HG03432 (cell line): Measurements from ENCODE around the gene TMEM244.
"Not testable (repeated sequence)": the region's sequence is repeated elsewhere in the genome, so short reads cannot be mapped to it uniquely, and the experiment has no call there.

Experiments
- ATAC-seq: cut with Tn5 transposase; IDR thresholded peaks from one replicate; pipeline ENCODE4 v1.9.1; 2021; ENCODE audit warnings: mild to moderate bottlenecking, moderate library complexity; ENCODE audit not compliant: unreplicated experiment

The TMEM244 gene

DNA sequence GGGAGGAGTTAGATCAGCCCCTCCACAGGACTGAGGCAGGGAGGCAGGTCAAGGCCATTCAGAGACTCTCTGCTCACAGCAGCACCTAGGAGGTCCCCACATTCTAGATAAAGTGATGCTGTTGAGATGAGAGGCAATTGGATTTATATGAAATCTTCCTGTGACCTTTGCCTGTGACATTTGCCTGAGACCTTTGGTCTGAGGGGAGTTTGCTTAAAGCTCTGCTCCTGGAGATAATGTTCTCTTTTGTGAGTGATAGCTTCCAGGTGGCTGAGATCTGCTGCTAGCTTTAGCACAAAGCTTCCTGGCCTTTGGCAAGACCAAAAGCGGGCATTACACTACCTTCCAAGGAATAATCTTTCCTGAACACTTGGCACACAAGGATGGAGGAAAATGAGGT is 43.3 kb downstream of the TMEM244 start:
- no peak for ATAC-seq

DNA sequence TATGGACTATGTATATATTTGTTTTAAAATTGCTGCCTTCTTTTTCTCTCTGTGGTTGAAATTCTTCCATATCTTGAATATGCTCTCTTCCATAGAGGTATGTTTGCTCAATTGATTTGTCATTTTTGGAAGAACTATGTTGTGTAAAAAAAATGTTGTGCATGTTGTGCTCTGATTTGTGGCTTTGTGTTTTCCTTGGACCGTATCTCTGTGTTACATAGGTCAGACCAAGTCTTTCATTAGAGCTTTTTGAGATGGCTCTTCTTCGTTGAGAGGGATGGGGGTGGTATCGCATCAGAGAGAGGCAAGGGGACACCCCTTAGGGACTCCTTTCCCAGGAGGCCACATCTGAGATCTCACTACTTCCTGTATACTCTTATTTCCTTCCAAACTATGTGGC is 43.8 kb downstream of the TMEM244 start:
- ATAC-seq: no peak

DNA sequence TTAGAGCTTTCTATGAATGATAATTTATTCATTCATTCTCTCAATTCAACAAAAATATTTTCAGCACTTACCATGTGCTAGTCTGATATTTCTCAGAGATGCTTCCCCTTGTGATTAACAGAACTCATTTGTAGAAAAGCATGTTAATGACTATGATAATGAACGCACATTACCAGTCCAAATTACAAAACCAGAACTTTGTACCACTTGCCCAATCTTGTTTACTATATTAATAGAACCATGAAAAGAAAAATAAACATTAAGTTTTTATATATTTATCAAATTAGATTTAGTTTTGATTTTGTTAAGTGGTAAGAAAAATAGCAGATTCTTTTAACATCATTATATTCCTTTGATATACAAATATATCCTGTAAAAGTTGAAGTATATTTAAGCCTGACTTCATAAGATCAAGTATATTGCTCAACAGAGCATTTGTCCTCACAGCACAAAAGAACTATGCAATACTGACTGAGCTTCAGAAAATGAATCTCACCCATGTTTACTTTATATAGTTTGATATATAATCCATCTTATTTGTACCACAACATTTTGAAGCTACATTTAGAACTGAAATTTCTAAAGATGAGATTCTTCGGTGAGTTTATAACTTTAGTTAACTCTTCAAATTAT is 48.9 kb downstream of the TMEM244 start:
- ATAC-seq: no peak

DNA sequence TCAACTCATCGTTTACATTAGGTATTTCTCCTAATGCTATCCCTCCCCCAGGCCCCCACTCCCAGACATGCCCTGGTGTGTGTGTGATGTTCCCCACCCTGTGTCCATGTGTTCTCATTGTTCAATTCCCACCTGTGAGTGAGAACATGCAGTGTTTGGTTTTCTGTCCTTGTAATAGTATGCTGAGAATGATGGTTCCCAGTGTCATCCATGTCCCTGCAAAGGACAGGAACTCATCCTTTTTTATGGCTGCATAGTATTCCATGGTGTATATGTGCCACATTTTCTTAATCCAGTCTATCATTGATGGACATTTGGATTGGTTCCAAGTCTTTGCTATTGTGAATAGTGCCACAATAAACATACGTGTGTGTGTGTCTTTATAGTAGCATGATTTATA is 54.0 kb downstream of the TMEM244 start:
- ATAC-seq: not testable (repeated sequence)

DNA sequence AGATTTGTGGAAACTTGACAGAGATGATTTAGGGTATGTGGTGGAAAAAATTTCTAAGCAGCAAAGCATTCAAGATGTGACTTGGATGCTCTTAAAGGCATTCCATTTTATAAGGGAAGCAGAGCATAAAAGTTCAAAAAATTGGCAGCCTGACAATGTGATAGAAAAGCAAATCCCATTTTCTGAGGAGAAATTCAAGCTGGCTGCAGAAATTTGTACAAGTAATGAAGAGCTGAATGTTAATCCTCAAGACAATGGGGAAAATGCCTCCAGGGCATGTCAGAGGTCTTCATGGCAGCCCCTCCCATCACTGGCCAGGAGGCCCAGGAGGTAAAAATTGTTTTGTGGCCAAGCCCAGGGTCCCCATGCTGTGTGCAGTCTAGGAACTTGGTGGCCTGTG is 58.2 kb downstream of the TMEM244 start:
- ATAC-seq: not testable (repeated sequence)

DNA sequence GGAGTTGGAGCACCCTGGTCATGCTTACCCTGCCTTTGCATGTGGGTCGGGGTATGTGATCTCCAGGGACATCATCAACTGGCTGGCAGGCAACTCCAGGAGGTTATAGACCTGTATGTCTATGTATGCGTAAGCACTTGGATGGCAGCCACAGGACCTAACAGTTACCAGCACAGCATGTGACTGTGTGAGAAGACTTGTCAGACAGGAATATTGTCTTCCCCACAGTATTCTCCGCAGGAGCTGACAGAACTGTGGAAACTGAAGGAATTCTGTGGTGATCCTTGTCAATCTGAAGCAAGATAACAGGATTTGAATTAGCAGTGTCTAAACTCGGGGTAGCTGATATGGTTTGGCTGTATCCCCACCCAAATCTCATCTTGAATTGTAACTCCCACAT is 59.2 kb downstream of the TMEM244 start:
- ATAC-seq: no peak

DNA sequence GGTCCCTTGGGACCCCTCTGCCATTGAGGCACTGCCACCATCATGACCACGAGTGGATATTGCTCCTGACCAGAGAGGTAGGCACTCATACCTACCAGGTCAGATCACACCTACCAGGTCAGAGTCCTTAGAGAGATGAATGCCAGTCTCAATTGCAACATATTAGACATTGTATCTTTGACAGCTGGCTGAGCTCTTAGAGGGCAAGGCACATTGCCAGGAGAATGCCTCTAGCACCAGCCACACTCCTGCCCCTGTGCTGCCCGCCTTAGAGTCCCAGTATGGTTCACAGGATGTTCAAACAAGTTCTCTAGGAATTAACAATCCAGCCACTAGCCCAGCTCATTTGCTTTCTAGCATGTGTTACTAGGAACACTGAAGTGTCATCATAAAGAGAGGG is 65.9 kb downstream of the TMEM244 start:
- ATAC-seq: no peak

DNA sequence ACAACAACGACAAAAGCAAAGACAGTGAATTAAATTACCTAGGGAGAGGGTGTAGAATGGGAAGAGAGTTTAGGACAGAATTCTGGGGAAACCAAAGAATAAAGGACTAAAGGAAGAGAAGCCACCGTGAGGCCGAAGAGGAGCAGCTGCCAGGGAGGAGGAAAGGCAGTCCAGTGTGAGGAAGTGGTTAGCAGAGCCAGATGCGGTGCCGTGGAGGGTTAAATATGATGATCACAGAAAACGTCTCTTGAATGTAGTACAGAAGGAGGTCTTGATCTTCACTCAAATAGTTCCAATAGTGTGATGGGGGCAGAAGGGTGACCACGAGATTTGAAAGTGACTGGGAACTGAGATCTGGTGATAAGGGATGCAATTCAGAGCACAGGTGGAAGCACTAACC is 67.7 kb downstream of the TMEM244 start:
- ATAC-seq: no peak

DNA sequence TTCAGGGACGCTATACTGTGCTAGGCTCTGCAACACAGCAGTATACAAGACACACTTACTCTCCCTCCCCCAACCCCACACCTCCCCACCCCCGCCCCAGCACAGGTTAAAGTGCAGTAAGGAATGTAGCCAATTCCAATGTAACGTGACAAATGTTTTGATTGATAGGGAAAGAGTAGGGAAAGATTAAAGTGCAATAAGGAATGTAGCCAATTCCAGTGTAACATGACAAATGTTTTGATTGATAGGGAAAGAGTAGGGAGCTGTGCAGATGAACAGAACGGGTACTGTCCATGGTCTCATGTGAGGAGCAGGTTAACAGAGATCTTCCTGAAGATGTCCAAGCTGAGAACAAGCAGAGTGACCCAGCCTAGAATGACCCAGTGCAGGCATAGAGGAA is 69.1 kb downstream of the TMEM244 start:
- ATAC-seq: no peak

DNA sequence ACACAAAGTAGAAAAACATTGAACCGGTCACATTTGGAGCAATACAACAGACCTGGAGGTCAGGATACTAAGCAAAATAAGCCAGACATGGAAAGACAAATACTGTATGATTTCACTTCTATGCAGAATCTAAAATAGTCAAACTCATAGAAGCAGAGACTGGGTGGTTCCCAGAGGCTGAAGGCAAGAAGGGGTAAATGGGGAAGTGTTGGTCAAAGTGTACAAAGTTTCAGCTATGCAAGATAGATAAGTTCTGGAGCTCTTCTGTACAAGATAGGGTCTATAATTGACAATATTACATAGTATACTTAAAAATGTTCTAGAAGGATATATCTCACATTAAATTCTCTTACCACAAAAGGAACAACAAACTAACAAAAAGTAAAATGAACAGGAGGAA is 70.3 kb downstream of the TMEM244 start:
- no peak for ATAC-seq

DNA sequence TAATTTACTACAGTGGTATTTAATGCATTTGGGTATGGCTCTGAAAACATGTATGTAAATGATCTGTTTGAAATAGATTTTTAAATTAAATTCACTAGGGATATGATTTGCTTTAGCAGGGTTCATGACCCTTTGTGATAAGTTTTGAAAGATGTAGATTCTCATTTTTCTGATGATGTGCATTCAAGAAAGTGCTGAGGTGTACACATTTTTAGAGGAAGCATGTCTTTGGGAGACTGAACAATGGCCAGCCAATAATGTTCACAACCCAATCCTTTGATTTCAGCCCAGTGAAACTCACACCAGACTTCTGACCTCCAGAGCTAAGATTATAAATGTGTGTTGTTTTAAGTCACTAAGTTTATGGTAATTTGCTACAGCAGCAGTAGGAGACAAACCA is 71.1 kb downstream of the TMEM244 start:
- no peak for ATAC-seq

DNA sequence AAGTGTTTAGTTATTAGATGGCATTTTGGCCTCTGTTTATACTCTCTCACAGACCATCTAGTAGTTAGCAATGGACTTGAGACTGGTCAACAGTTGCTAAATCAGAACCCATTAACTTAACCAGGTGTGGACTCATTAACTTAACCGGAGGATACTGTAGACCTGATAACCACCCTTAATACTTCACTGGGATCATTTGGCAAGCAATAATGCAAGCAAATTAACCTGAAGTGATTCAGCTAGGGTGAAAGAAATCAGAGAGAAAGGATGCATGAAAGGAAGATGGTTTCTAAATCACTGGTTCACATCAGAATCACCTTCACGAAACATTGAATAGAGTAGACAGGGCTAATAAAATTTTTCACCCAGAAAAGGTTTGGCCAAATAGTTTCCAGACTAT is 73.3 kb downstream of the TMEM244 start:
- no peak for ATAC-seq

DNA sequence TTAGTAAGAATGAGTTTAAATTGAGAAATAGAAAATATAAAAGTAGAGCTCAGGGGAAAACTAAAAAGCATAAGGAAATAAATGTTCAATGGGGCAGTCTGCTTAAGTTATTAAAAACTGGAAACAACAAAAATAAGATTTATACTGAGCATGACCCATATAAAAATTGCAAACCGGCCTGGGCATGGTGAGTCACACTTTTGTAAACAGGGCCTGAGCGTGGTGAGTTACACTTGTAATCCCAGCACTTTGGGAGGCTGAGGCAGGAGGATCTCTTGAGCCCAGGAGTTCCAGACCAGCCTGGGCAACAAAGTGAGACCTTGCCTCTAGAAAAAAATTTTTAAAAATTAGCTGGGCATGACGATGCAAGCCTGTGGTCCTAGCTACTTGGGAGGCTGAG is 74.6 kb downstream of the TMEM244 start:
- ATAC-seq: no peak

DNA sequence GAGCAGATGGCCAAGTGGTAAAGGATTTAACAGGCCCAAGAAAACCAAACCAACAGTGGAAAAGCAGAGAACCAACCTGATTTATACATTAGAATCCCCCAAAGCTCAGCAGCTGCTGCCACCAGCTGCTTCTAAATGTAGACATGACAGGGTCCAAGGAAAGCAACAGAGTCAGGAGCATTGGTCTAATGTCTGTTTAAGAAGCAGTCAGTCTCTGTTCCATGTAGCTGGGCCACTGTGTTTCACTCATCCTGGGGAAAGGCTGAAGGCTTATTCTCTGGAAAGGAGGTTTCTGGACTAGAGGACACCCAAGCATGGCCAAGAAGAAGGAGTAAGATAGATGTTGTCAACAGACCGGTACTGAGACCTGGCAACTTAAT is 75.4 kb downstream of the TMEM244 start:
- ATAC-seq: no peak

DNA sequence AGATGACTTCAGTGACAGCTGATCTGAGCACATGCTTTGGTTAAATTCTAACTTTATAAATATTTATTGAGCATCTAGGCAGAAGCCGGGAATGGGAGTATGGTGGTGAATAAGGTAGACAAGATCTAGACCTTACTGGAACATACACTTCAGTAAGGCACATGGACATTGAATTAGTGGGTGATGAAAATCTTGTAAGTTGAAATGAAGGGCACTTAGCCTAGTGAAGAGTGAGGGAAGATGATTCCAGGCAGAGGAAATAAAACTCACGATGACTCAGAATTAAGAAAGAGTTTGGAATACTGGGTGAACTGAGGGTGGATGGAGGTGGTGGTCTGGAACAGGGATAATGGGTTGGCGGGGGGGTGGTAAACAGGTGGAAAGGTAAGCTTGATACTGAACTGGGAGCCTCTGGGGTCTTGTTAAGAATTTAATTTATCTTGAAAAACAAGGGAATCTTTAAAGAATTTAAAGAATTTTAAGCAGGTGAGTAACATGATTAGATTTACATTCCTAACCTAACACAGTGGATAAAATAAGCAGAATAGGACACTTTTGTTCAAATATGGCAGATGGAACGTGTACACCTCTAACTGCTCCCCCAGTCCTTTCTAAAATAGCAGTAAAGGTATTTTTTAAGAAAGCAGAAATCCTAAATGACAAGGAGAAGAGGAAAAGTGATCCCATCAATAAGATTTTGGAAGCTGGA is 75.9 kb downstream of the TMEM244 start:
- no peak for ATAC-seq
